TTC549 (cell line): Measurements from ENCODE around the gene ADAMTS20.

Experiments
- FAIRE-seq: peaks from 2 replicates; lab custom pipeline; 2012; peaks lifted over from hg19 to GRCh38; lab: Jason Lieb, UNC

Gene ADAMTS20

DNA sequence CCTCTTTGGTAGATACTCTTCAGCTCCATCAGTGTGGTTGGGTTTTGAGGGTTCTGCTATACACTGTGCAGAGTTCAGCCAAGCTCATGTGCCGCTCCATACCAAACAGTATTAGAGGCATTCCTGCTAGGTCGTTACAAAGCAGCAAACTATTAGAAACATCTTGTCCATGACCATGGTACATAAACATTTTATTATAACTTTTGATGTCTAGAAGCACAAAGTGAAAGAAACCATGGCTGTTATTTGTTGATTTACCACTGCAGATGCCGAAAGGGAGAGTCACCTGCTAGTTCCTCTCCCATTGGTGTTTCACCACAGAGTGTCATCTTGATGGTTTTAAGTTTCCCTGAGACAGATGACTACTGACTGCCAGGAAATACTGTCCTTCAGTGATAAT is 242.0 kb downstream of the ADAMTS20 start:
- FAIRE-seq: no peak

DNA sequence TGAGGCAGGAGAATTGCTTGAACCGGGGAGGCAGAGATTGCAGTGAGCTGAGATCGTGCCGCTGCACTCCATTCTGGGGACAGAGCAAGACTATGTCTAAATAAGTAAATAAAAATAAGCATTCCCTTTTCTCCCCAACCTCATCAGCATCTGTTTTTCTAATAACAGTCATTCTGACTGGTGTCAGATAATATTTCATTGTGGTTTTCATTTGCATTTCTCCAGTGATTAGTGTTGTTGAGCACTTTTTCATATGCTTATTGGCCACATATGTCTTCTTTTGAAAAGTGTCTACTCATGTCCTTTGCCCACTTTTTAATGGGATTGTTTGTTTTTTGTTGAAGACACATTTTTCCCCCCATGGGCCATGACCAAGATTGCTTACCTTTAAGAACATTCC is 243.2 kb downstream of the ADAMTS20 start:
- no peak for FAIRE-seq

DNA sequence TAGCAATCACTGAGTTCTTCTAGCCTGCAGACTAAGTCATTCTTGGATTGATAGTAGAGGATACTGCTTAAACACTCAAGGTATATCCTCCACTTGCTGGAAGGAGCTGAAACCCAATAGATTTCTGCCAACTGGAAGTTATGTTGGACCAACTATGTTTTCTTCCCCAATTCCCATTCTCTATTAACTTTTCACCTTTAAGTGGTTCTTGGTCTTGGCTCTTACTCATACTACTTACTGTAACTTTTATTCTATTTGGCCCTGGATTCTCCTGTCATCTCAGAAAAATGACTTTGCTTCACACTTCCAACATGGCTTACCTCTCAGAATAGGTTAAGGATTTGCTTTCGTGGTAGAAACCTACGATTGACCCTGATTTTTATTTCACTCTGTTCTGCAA is 244.9 kb downstream of the ADAMTS20 start:
- FAIRE-seq: no peak

DNA sequence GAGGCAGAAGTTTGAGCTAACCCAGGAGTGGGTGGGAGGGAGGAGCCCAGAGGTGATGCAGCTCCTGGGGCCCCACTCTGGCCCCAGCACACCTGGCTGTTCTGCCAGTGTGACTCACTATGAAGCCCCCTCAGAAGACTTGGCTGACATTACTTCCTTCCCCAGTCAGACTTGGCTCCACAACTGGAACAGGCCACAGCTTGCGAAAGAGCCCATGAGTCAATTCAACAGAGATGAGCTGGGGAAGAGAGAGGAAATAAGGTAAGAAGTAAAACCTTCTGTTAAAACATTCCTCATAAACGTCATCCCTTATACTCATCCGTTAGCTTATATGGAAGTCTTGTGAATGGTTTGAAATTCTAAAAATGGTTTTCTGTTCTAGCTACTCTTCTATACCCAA is 245.9 kb downstream of the ADAMTS20 start:
- FAIRE-seq: no peak

DNA sequence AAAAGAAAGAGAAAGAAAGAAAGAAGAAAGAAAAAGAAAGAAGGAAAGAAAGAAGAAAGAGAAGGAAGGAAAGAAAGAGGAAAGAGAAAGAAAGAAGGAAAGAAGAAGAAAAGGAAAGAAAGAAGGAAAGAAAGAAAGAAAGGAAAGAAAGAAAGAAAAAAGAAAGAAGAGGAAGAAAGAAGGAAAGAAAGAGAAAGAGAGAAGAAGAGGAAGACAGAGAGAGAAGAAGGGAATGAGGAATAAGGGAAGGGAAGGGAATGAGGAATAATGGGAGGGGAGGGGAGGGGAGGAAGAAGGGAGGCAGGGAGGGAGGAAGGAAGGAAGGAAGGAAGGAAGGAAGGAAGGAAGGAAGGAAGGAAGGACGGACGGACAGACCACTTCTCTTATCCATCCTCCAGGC is 246.9 kb downstream of the ADAMTS20 start:
- no peak for FAIRE-seq
